HL-60 (cell line): ENCODE measurements around the gene CHST11.

Experiments used
- DNase-seq, 2 experiments: peaks; one replicate each; pipeline ENCODE4 v3.0.0-alpha.2; 2010 to 2020; ENCODE audit warnings: low read depth in 1 of 2, low spot score in 1 of 2
- H3K27ac ChIP-seq: fragments of 250-450 bp; sonication (Bioruptor Pico); replicated peaks from 2 replicates; pipeline ENCODE4 v1.5.1; 2020; ENCODE audit warnings: mild to moderate bottlenecking, moderate library complexity
- H3K27me3 ChIP-seq: fragments of 250-450 bp; sonication (Bioruptor Pico); 2 replicates; pipeline ENCODE4 v1.5.1; 2021; ENCODE audit warnings: mild to moderate bottlenecking, moderate library complexity; ENCODE audit not compliant: insufficient read depth, poor library complexity, severe bottlenecking
- H3K4me3 ChIP-seq: replicated peaks from 2 replicates; pipeline ENCODE4 v1.5.1; 2011; ENCODE audit warnings: mild to moderate bottlenecking, control low read depth, low read length; ENCODE audit not compliant: insufficient read depth
- CTCF ChIP-seq: IDR thresholded peaks from one replicate; pipeline ENCODE4 v1.5.1; 2011; ENCODE audit warnings: low read length, control low read depth, inconsistent platforms; ENCODE audit not compliant: insufficient read depth
- GABPA ChIP-seq: IDR thresholded peaks from 2 replicates; pipeline ENCODE4 v1.6.1; 2012; ENCODE audit warnings: low read depth
- POLR2AphosphoS5 ChIP-seq: IDR thresholded peaks from 2 replicates; pipeline ENCODE4 v1.6.1; 2012; ENCODE audit warnings: low read depth
- REST ChIP-seq: IDR thresholded peaks from 2 replicates; pipeline ENCODE4 v1.6.1; 2012; ENCODE audit warnings: low read depth; ENCODE audit not compliant: insufficient replicate concordance
- SPI1 ChIP-seq: IDR thresholded peaks from 2 replicates; pipeline ENCODE4 v1.6.1; 2012; ENCODE audit warnings: low read depth, mild to moderate bottlenecking, borderline replicate concordance

CHST11 gene

GRCh38 chr12:104603545-104603973 lies 146.8 kb downstream of the CHST11 start:
- TF ChIP-seq GABPA: no peak
- no peak for TF ChIP-seq SPI1
- no peak for TF ChIP-seq POLR2AphosphoS5
- TF ChIP-seq REST: no peak
- no peak for TF ChIP-seq CTCF
- Histone ChIP-seq H3K4me3 (no peak overlapping the region), H3K27me3 (no peaks in the 10 kb centered on the region), H3K27ac (peak overlapping the region; percentile 67)
- DNase-seq: no peak

GRCh38 chr12:104604070-104604994 lies 147.6 kb downstream of the CHST11 start:
- no peak overlapping the region for H3K4me3 ChIP-seq
- DNase-seq: peak; percentile 87 to 89

GRCh38 chr12:104604995-104605675 lies 148.4 kb downstream of the CHST11 start:
- Histone ChIP-seq H3K27ac (no peak overlapping the region), H3K27me3 (no peaks in the 10 kb centered on the region), H3K4me3 (no peak overlapping the region)
- no peak for DNase-seq
- TF ChIP-seq GABPA (no peak), POLR2AphosphoS5 (no peak), CTCF (no peak), REST (no peak), SPI1 (no peak)

More at GRCh38 chr12:104604070-104604994, 147.6 kb downstream of the CHST11 start:
- TF ChIP-seq CTCF: no peak
- TF ChIP-seq SPI1: peak; percentile 93
- TF ChIP-seq POLR2AphosphoS5: peak; percentile 19; the same call in 1 of the 2 replicates
- peak overlapping the region; percentile 67 for H3K27ac ChIP-seq
- no peaks in the 10 kb centered on the region for H3K27me3 ChIP-seq
